Erythroblast (primary cell): Measurements from ENCODE around the gene ZNF888.
"Not testable (repeated sequence)": the region's sequence is repeated elsewhere in the genome, so short reads cannot be mapped to it uniquely, and the experiment has no call there.

ENCODE experiments used
- DNase-seq, 2 experiments: peaks; one replicate each; lab custom pipeline; 2025; lab: John Stamatoyannopoulos, UW
- GATA1 ChIP-seq: IDR thresholded peaks from 2 replicates; pipeline ENCODE4 v1.6.1; 2011; ENCODE audit warnings: low read depth, mild to moderate bottlenecking, control low read depth, low read length, moderate library complexity
- POLR2A ChIP-seq: IDR thresholded peaks from 2 replicates; pipeline ENCODE4 v1.6.1; 2011; ENCODE audit warnings: mild to moderate bottlenecking, low read length

The ZNF888 gene

DNA sequence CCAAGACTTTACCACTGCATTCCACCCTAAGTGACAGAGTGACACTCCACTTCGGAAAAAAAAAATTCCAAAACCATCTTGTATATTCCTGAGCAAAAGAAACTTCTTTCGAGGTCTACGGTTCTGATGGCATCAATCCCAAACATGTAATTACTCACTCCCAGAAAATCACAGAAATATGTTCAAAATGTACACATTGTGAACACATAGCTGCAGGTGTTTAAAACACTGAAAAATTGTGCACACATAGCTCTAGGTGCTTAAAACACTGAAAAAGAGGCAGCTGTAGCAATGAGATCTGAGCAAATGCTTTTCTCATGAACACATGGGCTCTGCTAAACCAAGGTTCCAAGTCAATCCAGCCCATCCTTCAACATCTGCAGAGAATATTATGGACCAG is 51.8 kb downstream of the ZNF888 start:
- no peak for DNase-seq
- TF ChIP-seq POLR2A = no peak
- TF ChIP-seq GATA1 = no peak

DNA sequence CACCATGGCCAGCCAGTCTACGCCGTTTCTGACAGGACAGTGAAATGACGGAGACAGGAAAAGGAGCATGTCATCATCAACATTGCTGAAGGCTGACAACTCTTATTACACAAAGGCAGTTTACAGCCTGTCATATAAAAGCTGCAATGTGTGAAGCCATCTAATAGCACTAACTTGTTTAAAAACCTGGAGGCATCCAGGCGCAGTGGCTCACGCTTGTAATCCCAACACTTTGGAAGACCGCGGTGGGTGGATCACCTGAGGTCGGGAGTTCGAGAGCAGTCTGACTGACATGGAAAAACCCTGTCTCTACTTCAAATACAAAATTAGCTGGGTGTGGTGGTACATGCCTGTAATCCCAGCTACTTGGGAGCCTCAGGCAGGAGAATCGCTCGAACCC is 55.2 kb downstream of the ZNF888 start:
- DNase-seq = not testable (repeated sequence)

DNA sequence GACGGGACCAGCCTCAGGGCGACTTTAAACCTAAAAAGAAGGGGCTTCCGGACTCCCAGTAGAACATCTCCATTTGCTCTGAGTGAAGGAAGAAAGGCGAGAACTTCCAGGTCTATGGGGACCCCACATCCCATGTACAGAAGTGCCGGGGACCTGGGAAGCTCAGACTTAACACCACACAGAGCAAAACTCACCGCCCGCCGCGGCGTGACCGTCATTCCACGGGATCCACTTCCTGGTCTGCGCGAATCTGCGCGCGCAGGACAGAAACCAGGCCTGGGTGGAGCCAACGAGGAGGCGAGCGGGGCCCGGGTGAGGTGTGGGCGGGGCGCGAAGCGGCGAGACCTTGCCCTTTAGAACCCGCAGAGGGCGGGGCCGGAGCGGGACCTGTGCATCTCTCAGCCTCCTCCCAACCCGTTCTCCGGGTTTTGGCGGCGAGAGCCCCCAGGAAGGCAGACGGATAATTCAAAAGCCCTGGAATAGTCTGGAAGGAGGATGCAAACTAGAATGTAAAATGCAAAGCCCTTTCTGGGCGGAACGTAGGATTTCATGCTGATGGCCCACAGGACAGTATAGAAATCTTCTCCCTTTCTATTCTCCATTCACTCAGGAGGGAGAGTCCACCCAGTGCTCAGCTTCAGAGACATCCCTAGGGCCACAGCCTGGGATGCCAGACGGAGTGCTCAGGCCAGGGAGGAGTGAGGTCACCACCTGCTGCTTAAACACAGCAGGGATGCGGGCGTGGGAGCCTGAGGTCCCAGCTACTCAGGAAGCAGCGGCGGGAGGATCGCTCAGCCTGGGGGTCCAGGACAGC is 65.6 kb downstream of the ZNF888 start, which contains the start of gene ZNF468:
ZNF468 (minus strand) TSS at position 242 of the 814 bp plus-strand sequence. CDS start 3,347 bp downstream, outside the sequence.
- TF ChIP-seq POLR2A = peak; percentile 68
- peak; percentile 72 to 80 for DNase-seq

DNA sequence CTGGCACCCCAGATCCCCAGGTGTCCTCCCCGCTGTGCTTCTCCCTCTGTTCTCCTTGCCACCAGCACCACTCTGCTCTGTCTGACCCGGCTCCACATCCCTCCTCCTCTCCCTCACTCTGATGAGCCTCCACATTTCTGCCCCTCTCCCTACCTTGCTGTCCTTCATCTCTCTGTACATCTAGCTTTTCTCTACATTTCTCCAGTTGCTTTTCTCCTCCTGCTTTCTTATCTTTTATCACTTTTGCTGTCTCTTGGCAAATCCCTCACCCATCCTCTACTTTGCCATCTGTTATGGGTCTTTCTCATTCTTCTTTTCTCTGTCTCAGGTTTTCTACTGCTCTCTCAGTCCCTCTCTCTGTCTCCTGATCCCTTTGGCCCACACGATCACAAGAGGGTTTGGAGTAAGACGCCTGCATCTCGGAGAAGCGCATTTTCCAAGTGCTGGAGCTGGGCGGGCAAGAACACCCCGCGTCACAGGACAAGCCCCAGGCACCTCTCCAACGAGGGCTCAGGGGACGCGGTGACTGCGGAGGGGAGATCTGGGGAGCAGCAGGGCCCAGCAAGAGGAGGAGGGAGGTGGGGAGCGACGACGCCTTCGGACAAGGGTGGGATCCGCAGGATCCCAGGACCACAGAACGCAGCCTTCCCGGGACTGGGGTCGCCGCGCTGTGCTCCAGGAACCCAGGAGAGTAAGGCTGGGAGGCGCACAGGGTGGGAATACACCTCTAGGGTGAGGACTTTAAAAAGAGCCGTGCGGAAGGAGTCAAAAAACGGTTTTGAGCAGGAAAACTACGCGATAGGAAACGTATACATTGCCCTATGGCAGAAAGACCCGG is 66.5 kb downstream of the ZNF888 start:
- DNase-seq = not testable (repeated sequence)
